C4-2B (cell line): ENCODE results near the gene NCEH1.

Source experiments
- ZFX ChIP-seq: fragments of 450-650 bp; IDR thresholded peaks from 2 replicates; pipeline ENCODE4 v1.6.1; 2017
- TF ChIP-seq, protein P1 (sequence below): fragments of 450-650 bp; conservative IDR thresholded peaks from 2 replicates; pipeline ENCODE4 v1.5.1; 2017; ENCODE audit warnings: mild to moderate bottlenecking

DNA sequence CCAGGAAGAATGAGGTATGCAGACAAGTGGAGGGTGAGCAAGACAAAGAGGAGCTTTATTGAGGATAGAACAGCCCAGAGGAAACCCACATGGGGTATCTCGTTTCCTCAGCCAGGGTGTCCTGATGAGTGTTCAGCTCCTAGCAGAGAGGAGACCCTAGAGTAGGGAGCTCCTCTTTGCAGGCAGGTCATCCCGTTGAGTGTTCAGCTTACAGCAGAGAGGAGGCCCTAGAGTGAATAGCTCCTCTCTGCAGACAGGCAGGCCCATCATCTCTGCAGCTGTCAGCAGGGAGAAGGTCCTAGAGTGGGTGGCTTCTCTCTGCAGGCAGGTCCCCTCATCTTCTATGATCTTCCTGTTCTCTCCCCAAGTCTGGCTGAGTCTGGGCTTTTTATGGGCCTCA, 97.0 kb downstream of the NCEH1 start:
- TF ChIP-seq, protein P1, sequence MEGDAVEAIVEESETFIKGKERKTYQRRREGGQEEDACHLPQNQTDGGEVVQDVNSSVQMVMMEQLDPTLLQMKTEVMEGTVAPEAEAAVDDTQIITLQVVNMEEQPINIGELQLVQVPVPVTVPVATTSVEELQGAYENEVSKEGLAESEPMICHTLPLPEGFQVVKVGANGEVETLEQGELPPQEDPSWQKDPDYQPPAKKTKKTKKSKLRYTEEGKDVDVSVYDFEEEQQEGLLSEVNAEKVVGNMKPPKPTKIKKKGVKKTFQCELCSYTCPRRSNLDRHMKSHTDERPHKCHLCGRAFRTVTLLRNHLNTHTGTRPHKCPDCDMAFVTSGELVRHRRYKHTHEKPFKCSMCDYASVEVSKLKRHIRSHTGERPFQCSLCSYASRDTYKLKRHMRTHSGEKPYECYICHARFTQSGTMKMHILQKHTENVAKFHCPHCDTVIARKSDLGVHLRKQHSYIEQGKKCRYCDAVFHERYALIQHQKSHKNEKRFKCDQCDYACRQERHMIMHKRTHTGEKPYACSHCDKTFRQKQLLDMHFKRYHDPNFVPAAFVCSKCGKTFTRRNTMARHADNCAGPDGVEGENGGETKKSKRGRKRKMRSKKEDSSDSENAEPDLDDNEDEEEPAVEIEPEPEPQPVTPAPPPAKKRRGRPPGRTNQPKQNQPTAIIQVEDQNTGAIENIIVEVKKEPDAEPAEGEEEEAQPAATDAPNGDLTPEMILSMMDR, result no peak
- no peak for TF ChIP-seq ZFX
